GM23248 (cell line): ENCODE results near the gene HCAR2.

Source experiments
- EZH2 ChIP-seq: fragments of 200-600 bp; sonication (generic); IDR thresholded peaks from 2 replicates; pipeline ENCODE4 v1.6.1; 2018; ENCODE audit warnings: antibody characterized with exemption, mild to moderate bottlenecking; ENCODE audit not compliant: insufficient read depth, poor library complexity, severe bottlenecking
- EZH2phosphoT487 ChIP-seq: fragments of 200-600 bp; sonication (generic); IDR thresholded peaks from 2 replicates; pipeline ENCODE4 v1.6.1; 2018; ENCODE audit warnings: antibody characterized with exemption, moderate library complexity, mild to moderate bottlenecking, low read depth; ENCODE audit not compliant: insufficient read depth

GRCh38 chr12:122732611-122733010, 29.5 kb upstream of the HCAR2 start:
- TF ChIP-seq EZH2 = no peak
- TF ChIP-seq EZH2phosphoT487 = no peak
